Caco-2 (cell line): Measurements from ENCODE around the gene PCGF6. TPM values are rescaled to one million over a fixed set of nuclear protein-coding genes. Genes with fewer than 3 reads are reported as not detected.
A peak's percentile ranks its signal among the peaks of the same experiment; 100 is the strongest.

Experiments
- Bru-seq: library from RNA; stranded (reverse); fragments of 400-500 nt; gene quantifications from one replicate; lab custom pipeline; 2021; lab: Mats Ljungman, UMichigan
- BruChase-seq, 2 experiments: library from RNA; stranded (reverse); fragments of 400-500 nt; gene quantifications; one replicate each; lab custom pipeline; 2021; lab: Mats Ljungman, UMichigan
- BruUV-seq: library from RNA; stranded (reverse); fragments of 400-500 nt; replicated peaks from 2 replicates; lab custom pipeline; 2021; lab: Mats Ljungman, UMichigan
- CTCF ChIA-PET: fragments of 300-600 bp; sonication (Branson Sonifier 250); formaldehyde crosslinking; loops from one replicate; lab custom pipeline; 2022; ENCODE audit warnings: antibody characterized with exemption; lab: Charles Lee
- POLR2A ChIA-PET: fragments of 300-600 bp; sonication (Branson Sonifier 250); formaldehyde crosslinking; loops from one replicate; lab custom pipeline; 2022; ENCODE audit warnings: antibody characterized with exemption; lab: Charles Lee
- DNase-seq, 2 experiments: peaks; one replicate each; pipeline versions ENCODE4 v3.0.0 to v3.0.0-alpha.2; 2020 to 2022
- H3K27me3 ChIP-seq: replicated peaks from 2 replicates; pipeline ENCODE4 v1.6.0; 2011; ENCODE audit warnings: low read length; ENCODE audit not compliant: control insufficient read depth, insufficient read depth
- H3K36me3 ChIP-seq: 2 replicates; pipeline ENCODE4 v1.5.1; 2011; ENCODE audit warnings: low read length; ENCODE audit not compliant: control insufficient read depth, insufficient read depth
- H3K4me1 ChIP-seq: fragments of 250-450 bp; sonication (Bioruptor Pico); 2 replicates; pipeline ENCODE4 v1.5.1; 2020; ENCODE audit warnings: mild to moderate bottlenecking
- H3K4me3 ChIP-seq: 2 replicates; pipeline ENCODE4 v1.5.1; 2011; ENCODE audit warnings: low read depth, mild to moderate bottlenecking, control low read depth, low read length
- H3K9me3 ChIP-seq: fragments of 250-450 bp; sonication (Bioruptor Pico); 2 replicates; pipeline ENCODE4 v1.5.1; 2020; ENCODE audit warnings: mild to moderate bottlenecking, moderate library complexity
- H3K27ac Mint-ChIP-seq: one replicate; pipeline ENCODE4 v1.8.0; 2022; ENCODE audit warnings: mixed read lengths; ENCODE audit not compliant: unreplicated experiment
- H3K27me3 Mint-ChIP-seq: one replicate; pipeline ENCODE4 v1.8.0; 2022; ENCODE audit warnings: mixed read lengths; ENCODE audit not compliant: insufficient read depth, unreplicated experiment
- H3K36me3 Mint-ChIP-seq: one replicate; pipeline ENCODE4 v1.8.0; 2022; ENCODE audit warnings: mild to moderate bottlenecking, mixed read lengths; ENCODE audit not compliant: insufficient read depth, unreplicated experiment
- H3K4me1 Mint-ChIP-seq: one replicate; pipeline ENCODE4 v1.8.0; 2022; ENCODE audit warnings: low read depth, mixed read lengths; ENCODE audit not compliant: unreplicated experiment
- H3K4me3 Mint-ChIP-seq: one replicate; pipeline ENCODE4 v1.8.0; 2022; ENCODE audit warnings: mild to moderate bottlenecking, moderate library complexity, mixed read lengths; ENCODE audit not compliant: unreplicated experiment
- H3K9me3 Mint-ChIP-seq: one replicate; pipeline ENCODE4 v1.8.0; 2022; ENCODE audit warnings: mixed read lengths; ENCODE audit not compliant: unreplicated experiment
- CTCF ChIP-seq, 2 experiments: fragments of 200-600 bp in 1 of 2; IDR thresholded peaks; 1 replicate in 1 of 2; 2 replicates in 1 of 2; pipeline versions ENCODE4 v1.5.1 to v1.8.0; 2011 to 2022; ENCODE audit warnings: antibody characterized with exemption in 1 of 2, control low read depth in 1 of 2, inconsistent platforms in 1 of 2, low read depth in 1 of 2, low read length in 1 of 2, mild to moderate bottlenecking in 1 of 2, moderate library complexity in 1 of 2; ENCODE audit not compliant: insufficient read depth in 1 of 2, severe bottlenecking in 1 of 2, unreplicated experiment in 1 of 2
- intact Hi-C: fragments of 100-400 bp; cut with micrococcal nuclease; formaldehyde crosslinking; loops from one replicate; pipeline ENCODE4 v1.10.0; 2022; ENCODE audit not compliant: unreplicated experiment
- long read RNA-seq: library from polyadenylated mRNA; stranded (forward); transcript quantifications from one replicate; pipeline ENCODE4 v2.0.0, GENCODE V29; 2022
- total RNA-seq: library from RNA; stranded (reverse); gene quantifications from 2 replicates; pipeline ENCODE4 v1.2.3, GENCODE V29; 2022

PCGF6 gene, protein sequence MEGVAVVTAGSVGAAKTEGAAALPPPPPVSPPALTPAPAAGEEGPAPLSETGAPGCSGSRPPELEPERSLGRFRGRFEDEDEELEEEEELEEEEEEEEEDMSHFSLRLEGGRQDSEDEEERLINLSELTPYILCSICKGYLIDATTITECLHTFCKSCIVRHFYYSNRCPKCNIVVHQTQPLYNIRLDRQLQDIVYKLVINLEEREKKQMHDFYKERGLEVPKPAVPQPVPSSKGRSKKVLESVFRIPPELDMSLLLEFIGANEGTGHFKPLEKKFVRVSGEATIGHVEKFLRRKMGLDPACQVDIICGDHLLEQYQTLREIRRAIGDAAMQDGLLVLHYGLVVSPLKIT
- total RNA-seq (20.4 and 21.6 TPM in 2 replicates), Bru-seq, nascent RNA (percentile 72 among the genes with signal in this experiment), BruChase-seq, experiment 1, labeled RNA remaining after a 2-hour chase (percentile 73 among the genes with signal in this experiment), BruChase-seq, experiment 2, labeled RNA remaining after a 6-hour chase (percentile 69 among the genes with signal in this experiment)
- long read RNA-seq, transcript PCGF6-202 (10 exons, 2,230 nt): major isoform, 36 of 46 reads
- long read RNA-seq, partial matches to known transcripts: 2 of 46 reads
- long read RNA-seq, other reads (novel, unspliced or antisense): 5 of 46 reads

DNA sequence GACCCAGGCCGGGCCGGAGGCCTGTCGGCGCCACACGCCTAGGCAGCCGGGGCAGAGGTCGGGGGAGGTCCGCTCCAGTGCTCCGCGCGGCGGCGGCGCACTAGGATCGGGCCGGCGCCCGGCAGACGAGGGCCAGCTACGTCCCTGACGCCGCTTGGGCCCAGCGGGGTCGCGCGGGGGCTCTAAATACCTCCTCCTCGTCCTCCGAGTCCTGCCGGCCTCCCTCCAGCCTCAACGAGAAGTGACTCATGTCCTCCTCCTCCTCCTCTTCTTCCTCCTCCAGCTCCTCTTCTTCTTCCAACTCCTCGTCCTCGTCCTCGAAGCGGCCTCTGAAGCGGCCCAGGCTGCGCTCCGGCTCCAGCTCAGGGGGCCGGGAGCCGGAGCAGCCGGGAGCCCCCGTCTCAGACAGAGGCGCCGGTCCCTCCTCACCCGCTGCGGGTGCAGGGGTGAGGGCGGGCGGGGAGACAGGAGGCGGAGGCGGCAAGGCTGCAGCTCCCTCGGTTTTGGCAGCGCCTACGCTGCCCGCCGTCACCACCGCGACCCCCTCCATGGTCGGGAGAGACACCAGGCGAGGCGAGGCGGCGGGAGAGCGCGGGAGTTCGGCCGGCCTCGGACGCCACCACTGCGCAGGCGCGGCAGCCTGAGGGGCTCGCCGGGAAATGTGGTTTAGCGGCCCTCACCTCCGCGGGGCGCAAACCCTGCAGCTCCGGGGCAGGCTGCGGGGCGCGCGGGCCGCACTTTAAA lies at the start of gene PCGF6:
TSS of gene PCGF6 (minus strand) at position 624 of the 744 bp plus-strand sequence. CDS start at position 550, 74 bp downstream.
- ChIA-PET CTCF (no interaction called here), POLR2A (interaction anchor here (0.6 to 1.7 kb wide), 2 partner anchors 17 to 30 kb away, joined by 4 to 10 read pairs; partner anchors contain the start of gene TAF5)
- peak in 1 of 2 experiments; percentile 7 for TF ChIP-seq CTCF (IDR thresholded peaks at IDR 0.05; ENCODE audit: insufficient read depth in 1 of 2, low read depth in 1 of 2, low read length in 1 of 2, severe bottlenecking in 1 of 2, unreplicated experiment in 1 of 2)
- no peaks in the 10 kb centered on the region for H3K27me3 Mint-ChIP-seq
- intact Hi-C loops: loop anchor here (1.0 to 2.0 kb wide), 2 partner anchors 10 to 18 kb away; no protein-coding TSS in a partner anchor
- H3K27ac Mint-ChIP-seq: peak within 1 kb of the TSS; percentile 76
- H3K4me1 ChIP-seq: no peaks in the 10 kb centered on the region
- peak within 1 kb of the TSS; percentile 79 for H3K4me3 ChIP-seq
- H3K36me3 ChIP-seq: no peaks in the 10 kb centered on the region; the same call in 1 of the 2 replicates
- H3K4me3 Mint-ChIP-seq: peak within 1 kb of the TSS; percentile 79
- H3K9me3 Mint-ChIP-seq: no peaks in the 10 kb centered on the region
- H3K27me3 ChIP-seq: no peaks in the 10 kb centered on the region
- no peaks in the 10 kb centered on the region for H3K4me1 Mint-ChIP-seq
- no peaks in the 10 kb centered on the region for H3K9me3 ChIP-seq
- peaks cover 13% of the 10 kb centered on the region for H3K36me3 Mint-ChIP-seq
- TSS peak; percentile 32 for BruUV-seq
- peak; percentile 84 to 93 for DNase-seq

DNA sequence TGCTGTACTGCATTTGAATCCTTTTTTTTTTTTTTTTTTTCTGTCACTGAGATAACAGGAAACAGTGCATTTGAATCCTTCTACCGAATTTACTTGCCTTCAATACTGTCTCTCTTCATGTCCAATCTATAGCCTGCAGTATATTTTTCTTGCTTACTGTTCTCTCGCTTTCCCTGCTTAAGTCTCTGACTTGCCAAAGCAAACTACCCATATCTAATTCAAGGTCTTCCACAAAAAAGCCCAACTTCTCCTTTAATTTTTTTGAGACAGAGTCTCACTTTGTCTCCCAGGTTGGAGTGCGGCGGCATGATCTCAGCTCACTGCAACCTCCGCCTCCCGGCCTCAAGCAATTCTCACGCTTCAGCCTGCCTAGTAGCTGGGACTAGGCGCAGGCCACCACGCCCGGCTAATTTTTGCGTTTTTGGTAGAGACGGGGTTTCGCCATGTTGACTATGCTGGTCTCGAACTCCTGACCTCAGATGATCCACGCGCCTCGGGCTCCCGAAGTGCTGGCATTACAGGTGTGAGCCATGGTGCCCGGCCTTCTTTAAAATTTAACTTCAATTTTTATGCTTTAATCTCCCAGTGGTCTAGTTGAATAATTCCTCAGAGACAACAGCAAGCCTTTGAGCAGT lies 46.4 kb upstream of the PCGF6 start:
- POLR2A ChIA-PET: interaction anchor here (0.6 to 2.0 kb wide), 3 partner anchors 28 to 166 kb away, joined by 5 to 14 read pairs (median 9); no protein-coding TSS in a partner anchor

More for the DNA sequence above, 46.4 kb upstream of the PCGF6 start:
- Histone ChIP-seq H3K9me3 (no peaks in the 10 kb centered on the region), H3K4me3 (peak overlapping the region; percentile 91), H3K27me3 (no peaks in the 10 kb centered on the region), H3K4me1 (peaks cover 7% of the 10 kb centered on the region; the same call in 1 of the 2 replicates), H3K36me3 (peaks cover 3% of the 10 kb centered on the region; the same call in 1 of the 2 replicates)
- no TSS peak for BruUV-seq
- Mint-ChIP-seq H3K9me3 (no peaks in the 10 kb centered on the region), H3K4me1 (peaks cover 23% of the 10 kb centered on the region), H3K4me3 (peak overlapping the region; percentile 92), H3K27me3 (no peaks in the 10 kb centered on the region), H3K27ac (peak overlapping the region; percentile 96), H3K36me3 (peaks cover 87% of the 10 kb centered on the region)
- intact Hi-C loops: no loop called here
- DNase-seq: no peak
- CTCF ChIA-PET: interaction anchor here (1.0 to 1.4 kb wide), 3 partner anchors 8 to 88 kb away, joined by 3 to 4 read pairs (median 3); no protein-coding TSS in a partner anchor
- no peak for TF ChIP-seq CTCF (IDR thresholded peaks at IDR 0.05; ENCODE audit: insufficient read depth in 1 of 2, low read depth in 1 of 2, low read length in 1 of 2, severe bottlenecking in 1 of 2, unreplicated experiment in 1 of 2)
